Measurements from ENCODE around the gene RGL2.

RGL2 gene

DNA sequence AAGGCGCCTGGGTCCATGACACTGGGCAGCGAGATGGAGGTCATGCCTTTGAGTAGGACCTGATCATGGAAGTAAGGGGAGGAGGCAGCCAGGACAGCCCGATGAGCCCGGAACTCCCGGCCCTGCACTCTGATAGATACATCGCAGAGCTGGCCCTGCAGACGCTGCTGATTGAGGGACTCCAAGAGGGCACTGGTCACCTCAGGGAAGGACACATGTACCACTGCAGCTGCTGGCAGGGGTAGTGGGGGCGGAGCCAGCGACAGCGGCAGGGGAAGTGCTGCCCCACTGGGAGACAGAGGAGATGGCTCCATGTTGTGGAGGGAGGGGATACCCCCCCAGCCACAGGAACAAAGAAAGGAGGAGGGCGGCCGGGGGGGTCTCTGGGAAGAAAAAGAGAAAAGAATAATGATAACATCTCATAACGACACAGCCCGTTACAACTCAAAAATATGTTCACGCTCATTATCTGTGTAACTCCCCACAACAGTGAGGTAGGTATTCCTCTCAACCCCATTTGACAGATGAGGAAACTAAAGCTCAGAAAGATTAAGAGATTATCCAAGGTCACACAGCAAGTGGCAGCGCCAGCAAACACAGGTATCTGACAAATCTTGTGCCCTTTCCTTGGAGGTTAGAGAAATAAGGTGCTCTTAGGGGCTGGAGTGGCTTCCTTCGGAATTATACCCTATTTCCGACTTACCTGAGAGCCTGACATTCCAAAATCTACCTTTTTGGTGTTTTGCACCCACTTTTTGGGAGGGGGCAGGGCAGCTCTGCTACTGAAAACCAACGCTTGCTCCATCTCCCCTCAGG is 18.1 kb upstream of the RGL2 start:
- no peak for DNase-seq (ENCODE audit: low read depth)

DNA sequence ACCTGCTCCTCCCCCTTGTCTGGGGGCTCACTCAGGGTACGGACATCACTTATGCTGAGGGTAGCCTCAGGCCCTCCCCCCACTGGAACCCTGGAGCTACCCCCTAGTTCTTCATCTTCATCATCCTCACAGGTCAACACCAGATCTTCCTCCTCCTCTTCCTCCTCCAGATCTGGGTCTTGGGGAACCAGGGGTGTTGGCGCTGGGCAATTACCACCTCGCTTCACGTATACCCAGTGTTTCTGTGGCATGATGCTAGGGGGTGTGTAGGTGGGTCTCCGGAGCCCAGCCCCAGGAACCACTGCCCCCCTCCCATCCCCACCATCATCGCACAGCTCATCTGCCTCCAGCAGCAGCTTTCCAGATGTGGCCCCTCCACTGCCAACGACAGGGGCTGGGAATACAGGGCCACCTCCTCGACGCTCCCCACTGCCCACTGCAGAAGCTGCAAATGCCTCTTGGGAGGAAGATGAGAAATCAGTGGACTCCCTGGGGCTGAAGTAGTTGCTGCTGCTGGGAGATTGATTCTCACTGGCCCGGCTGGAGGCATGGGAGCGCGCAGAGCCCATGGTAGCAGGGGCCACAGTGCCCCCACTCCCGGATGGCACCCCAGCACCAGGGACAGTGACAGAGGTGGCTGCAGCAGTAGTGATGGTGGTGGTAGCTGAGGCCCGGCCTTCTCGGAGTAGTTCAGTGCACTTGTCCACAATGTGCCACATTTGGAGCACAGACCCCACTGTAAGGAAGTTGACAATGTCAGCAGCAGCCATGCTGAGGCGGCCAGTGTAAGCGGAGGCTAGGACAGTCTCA is 17.3 kb upstream of the RGL2 start:
- DNase-seq (ENCODE audit: low read depth) = no peak

GRCh38 chr6:33314943-33315792 is 16.4 kb upstream of the RGL2 start:
- no peak for DNase-seq (ENCODE audit: low read depth)

- DNase-seq (ENCODE audit: low read depth) = peak; percentile 55
Measured at GRCh38 chr6:33314515-33314942, 15.8 kb upstream of the RGL2 start.

DNA sequence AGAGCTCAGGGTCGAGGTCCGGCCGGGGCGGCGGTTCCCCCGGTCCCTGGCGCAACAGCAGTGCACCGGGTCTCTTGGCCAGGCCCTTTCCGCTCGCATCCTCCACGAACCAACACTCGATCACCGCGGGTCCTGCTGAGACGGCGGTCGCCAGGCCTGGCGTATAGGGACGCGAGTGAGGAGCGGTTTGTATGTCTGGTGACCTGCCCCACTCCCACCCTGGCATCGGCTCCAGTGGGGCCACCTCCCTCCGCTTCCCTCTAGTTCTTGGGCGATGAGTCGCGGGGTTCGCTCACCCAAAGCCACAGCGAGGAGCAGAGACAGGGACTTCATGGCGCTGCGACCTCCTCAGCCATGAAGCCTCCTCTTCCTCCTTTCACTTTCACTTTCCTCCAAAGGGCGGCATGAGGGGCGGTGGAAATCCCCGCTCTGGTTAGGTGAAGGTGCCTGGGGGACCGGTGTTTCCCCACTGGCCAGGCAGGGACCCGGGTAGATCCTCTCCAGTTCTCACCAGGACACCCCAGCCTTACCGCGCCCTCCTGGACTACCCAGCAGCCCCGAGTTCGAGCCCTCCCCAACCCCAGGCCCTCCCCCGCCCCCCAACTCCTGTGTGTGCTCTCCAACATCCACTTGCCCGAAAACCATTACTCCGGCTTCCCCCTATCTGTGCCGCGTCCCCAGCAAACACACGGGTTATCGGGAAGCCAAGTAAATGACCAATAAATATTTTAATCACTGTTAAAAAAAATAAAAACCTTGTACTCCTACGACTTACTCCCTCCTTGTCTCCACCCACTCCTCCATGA is 15.2 kb upstream of the RGL2 start, which contains the start of gene TAPBP:
TAPBP (minus strand) TSS at position 370 of the 806 bp plus-strand sequence; CDS start at position 333, 37 bp downstream.
- peak; percentile 78 for DNase-seq (ENCODE audit: low read depth)

- DNase-seq (ENCODE audit: low read depth) = no peak
Measured at GRCh38 chr6:33313105-33313708, 14.5 kb upstream of the RGL2 start.

- peak; percentile 72 for DNase-seq (ENCODE audit: low read depth)
Measured at GRCh38 chr6:33312361-33313104, 13.8 kb upstream of the RGL2 start.

GRCh38 chr6:33306356-33306755 is 7.6 kb upstream of the RGL2 start:
- DNase-seq (ENCODE audit: low read depth) = no peak

- DNase-seq (ENCODE audit: low read depth) = no peak
Measured at GRCh38 chr6:33305052-33305451, 6.3 kb upstream of the RGL2 start.

DNA sequence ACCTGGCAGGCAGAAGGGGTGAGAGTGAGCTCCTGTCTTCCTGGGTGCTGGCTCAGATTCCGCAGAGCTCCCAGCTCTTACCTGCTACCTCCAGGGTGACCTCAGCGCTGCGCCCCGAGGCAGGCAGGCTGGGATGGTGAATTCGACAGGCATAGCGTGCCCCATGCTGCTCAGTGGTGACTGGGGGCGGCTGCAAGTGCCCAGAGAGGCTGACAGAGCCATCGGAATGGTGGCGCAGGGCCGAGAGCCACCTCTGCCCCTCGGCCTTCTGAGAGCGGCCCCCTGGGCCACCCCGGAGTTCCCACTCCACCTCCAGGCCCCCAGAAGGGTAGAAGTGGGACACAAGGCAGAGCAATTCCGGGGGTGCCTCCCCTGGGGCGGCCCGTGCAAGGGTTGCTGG is 5.5 kb upstream of the RGL2 start:
- no peak for DNase-seq (ENCODE audit: low read depth)

GRCh38 chr6:33301877-33302276 is 3.1 kb upstream of the RGL2 start:
- no peak for DNase-seq (ENCODE audit: low read depth)

GRCh38 chr6:33299237-33299944 is 649 bp upstream of the RGL2 start:
- peak; percentile 90 for DNase-seq (ENCODE audit: low read depth)

DNA sequence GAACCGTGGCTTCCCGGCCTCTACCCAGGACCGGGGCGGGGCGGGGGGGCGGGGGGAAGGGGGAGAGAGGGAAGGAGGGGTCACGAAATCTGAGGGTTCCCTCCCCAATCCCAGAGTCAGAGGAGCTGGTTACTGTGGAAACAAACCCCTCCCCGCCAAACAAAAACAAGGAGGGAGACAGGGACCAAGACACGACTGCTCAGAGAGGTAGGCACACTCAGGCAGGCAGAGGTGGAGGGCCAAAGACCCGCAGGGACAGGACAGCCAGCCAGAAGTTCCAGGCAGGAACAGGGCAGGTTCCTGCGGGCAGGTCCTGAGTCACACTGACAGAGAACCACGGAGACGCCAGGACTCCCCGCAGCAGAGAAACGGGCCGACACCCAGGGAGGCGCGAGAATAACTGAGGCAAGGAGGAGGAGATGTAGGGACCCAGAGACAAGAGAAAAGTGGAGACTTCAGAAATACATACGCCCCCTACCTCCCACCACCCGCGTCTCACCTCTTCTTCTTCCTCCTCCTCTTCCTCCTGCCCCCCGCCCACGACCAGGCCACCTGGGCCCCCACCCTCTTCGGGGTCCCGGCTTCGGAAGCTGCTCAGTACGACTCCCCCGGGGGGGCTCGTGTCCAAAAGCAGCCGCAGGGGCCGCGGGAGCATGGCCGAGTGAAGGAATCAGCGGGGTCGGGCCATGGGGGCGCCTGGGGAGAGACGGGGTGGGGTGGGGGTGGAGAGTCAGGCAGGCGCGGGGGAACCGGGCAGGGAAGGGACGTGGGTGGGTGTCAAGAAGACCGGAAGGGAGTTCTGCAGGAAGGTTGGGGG is 578 bp downstream of the RGL2 start:
- DNase-seq (ENCODE audit: low read depth) = peak; percentile 30

DNA sequence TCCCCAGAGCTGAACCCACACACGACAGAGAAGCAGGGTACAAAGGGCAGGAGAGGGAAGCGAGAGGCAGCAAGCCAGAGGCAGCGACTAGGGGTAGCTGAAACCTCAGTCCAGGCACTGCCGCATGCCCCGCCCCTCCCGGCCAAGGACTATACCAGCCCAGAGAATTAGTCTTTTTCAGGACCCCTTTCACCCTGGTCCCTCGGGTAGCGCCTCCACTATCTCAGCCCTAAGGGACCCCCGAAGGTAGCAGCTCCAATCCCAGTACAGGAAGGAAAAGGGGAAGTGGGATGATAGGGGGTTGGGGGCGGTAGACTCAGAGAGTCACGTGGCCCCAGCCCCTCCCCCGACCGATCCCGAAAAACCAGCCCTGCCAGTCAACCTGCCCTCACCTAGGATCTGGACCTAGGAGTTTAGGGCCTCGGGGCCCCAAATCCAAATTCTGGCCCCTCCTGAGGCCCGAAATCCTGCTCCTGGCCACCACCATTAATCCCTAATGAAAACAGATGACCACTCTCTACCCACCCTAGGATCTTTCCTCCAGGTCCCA is 1.3 kb downstream of the RGL2 start:
- no peak for DNase-seq (ENCODE audit: low read depth)

GRCh38 chr6:33296797-33297405 is 1.8 kb downstream of the RGL2 start:
- DNase-seq (ENCODE audit: low read depth) = no peak

DNA sequence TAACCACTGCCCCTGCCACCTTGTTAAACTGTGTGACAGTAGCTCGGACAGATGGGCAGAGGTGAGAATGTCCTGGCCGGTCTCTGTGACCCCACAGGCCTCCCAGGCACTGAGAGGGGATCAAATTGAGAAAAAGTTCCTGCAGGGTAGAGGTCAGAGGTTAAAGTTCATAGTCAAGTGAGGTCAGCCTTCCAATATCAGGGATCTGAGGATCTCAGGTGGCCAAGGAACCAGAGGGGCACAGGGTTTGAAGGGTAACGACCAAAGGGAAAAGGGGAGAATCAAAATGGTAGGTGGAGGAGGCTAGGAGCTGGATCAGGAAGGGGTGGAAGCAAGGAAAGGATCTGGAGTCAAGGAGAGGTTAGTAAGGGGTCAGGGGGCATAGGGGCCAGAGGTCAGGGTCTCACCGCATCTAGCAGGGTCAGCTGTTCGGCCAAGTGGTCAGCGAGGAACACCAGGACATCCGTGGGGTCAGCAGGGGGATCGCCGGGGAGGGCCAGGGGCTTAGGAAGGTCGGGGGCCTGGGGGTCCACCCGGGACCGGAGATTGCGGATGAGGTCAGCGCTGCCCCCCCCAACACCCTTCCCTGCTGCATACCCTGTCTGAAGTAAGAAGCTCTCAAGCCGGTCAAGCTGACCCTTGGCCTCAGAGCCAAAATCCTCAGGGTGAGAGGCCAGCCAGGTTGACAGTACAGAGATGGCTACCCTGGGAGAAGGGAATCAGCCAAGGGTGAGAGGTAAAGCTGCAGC is 2.9 kb downstream of the RGL2 start:
- DNase-seq (ENCODE audit: low read depth) = no peak
